ENCODE results near the gene MOSMO. TPM values are rescaled to one million over a fixed set of nuclear protein-coding genes. Genes with fewer than 3 reads are reported as not detected.

Gene MOSMO
- total and polyA plus RNA-seq, 2 of the 4 experiments (the other 2 are of a cell fraction): 10.5 to 16.0 TPM

GRCh38 chr16:21987498-21987897 lies 20.4 kb upstream of the MOSMO start:
- intact Hi-C loops (cut with micrococcal nuclease): no loop called here
- Histone ChIP-seq H3K27me3 (ENCODE audit: control insufficient read depth, insufficient read depth, low read length) (no peaks in the 10 kb centered on the region), H2AK5ac (ENCODE audit: low read depth, low read length) (no peak overlapping the region), H3K23ac (ENCODE audit: low read depth, low read length) (no peak overlapping the region), H2AK9ac (replicated peaks; ENCODE audit: low read depth, low read length, poor library complexity) (no peak overlapping the region), H2BK5ac (ENCODE audit: low read depth, low read length, poor library complexity, severe bottlenecking) (no peak overlapping the region), H3K79me1 (ENCODE audit: low read depth in 1 of 2, low read length in 2 of 2) (no peaks in the 10 kb centered on the region), H2AFZ (replicated peaks; ENCODE audit: low read length, poor library complexity) (no peak overlapping the region), H4K5ac (ENCODE audit: low read depth, low read length) (no peak overlapping the region), H3K14ac (replicated peaks; ENCODE audit: low read depth, low read length) (no peak overlapping the region), H2BK120ac (ENCODE audit: low read depth, low read length) (no peak overlapping the region), H4K20me1 (ENCODE audit: insufficient read depth, low read length) (no peaks in the 10 kb centered on the region), H3K18ac (ENCODE audit: low read depth, low read length) (no peak overlapping the region), H3K4me2 (ENCODE audit: low read depth, low read length) (no peak overlapping the region), H3K9me1 (ENCODE audit: insufficient read depth, low read length) (no peaks in the 10 kb centered on the region), H3K9me3 (ENCODE audit: control insufficient read depth, insufficient read depth, low read length) (no peaks in the 10 kb centered on the region), H2BK20ac (ENCODE audit: low read depth, low read length) (no peak overlapping the region), H2BK15ac (ENCODE audit: low read depth, low read length) (no peak overlapping the region), H3K4ac (ENCODE audit: low read depth, low read length) (no peak overlapping the region), H3K27ac (ENCODE audit: insufficient read depth, low read length) (no peak overlapping the region), H4K91ac (ENCODE audit: insufficient read depth, low read depth, low read length) (no peak overlapping the region), H3K4me1 (ENCODE audit: control insufficient read depth, insufficient read depth, low read length) (no peaks in the 10 kb centered on the region), H4K8ac (ENCODE audit: low read depth in 2 of 2, low read length in 2 of 2) (no peak overlapping the region), H3K56ac (ENCODE audit: extremely low read depth, insufficient read depth, low read length) (no peak overlapping the region), H3K9ac (ENCODE audit: low read depth, low read length) (no peak overlapping the region), H3K36me3 (ENCODE audit: control insufficient read depth, insufficient read depth, low read length) (peaks cover 8% of the 10 kb centered on the region), H3K4me3 (ENCODE audit: insufficient read depth, low read depth, low read length) (no peak overlapping the region)
- ChIA-PET POLR2A (ENCODE audit: unreplicated experiment) (no interaction called here), CTCF (interaction anchor here (1.0 kb wide), 1 partner anchor 90 kb away, joined by 3 read pairs; no protein-coding TSS in a partner anchor)
- WGBS, 2 experiments (ENCODE audit: extremely low coverage in 2 of 2, insufficient read length in 1 of 2): 100% methylated on average over 1 of the region's 2 CpGs; no CpG with 5 or more reads in 1 of the 2 experiments
- no peak for ATAC-seq (ENCODE audit: low read depth)
- no peak for TF ChIP-seq RAD21 (IDR thresholded peaks at IDR 0.05; ENCODE audit: low read length)
- no peak for TF ChIP-seq ELK1 (IDR thresholded peaks at IDR 0.05; ENCODE audit: borderline replicate concordance, low read depth, low read length)
- no peak for TF ChIP-seq CHD1 (IDR thresholded peaks at IDR 0.05; ENCODE audit: low read depth, low read length)
- no peak for TF ChIP-seq USF2 (IDR thresholded peaks at IDR 0.05; ENCODE audit: low read depth, low read length)
- TF ChIP-seq MAFK (IDR thresholded peaks at IDR 0.05; ENCODE audit: low read depth, low read length): no peak
- no peak for TF ChIP-seq MAZ (IDR thresholded peaks at IDR 0.05; ENCODE audit: borderline replicate concordance, low read depth, low read length)
- no peak for TF ChIP-seq NFE2L2 (IDR thresholded peaks at IDR 0.05; ENCODE audit: low read depth, low read length)
- TF ChIP-seq FOS (IDR thresholded peaks at IDR 0.05; ENCODE audit: low read depth, low read length): no peak
- TF ChIP-seq CTCF (conservative IDR thresholded peaks at IDR 0.05; ENCODE audit: low read depth, low read length): no peak
- TF ChIP-seq POLR2A (IDR thresholded peaks at IDR 0.05; ENCODE audit: low read depth, low read length): no peak
- no peak for TF ChIP-seq RFX5 (IDR thresholded peaks at IDR 0.05; ENCODE audit: low read depth, low read length)
- no peak for TF ChIP-seq RCOR1 (IDR thresholded peaks at IDR 0.05; ENCODE audit: insufficient replicate concordance, low read length)
- no peak for TF ChIP-seq MXI1 (IDR thresholded peaks at IDR 0.05; ENCODE audit: borderline replicate concordance, low read depth, low read length)
- TF ChIP-seq BHLHE40 (IDR thresholded peaks at IDR 0.05; ENCODE audit: low read depth, low read length): no peak
- TF ChIP-seq CEBPB (IDR thresholded peaks at IDR 0.05; ENCODE audit: low read depth, low read length): no peak
- TF ChIP-seq SMC3 (IDR thresholded peaks at IDR 0.05; ENCODE audit: low read depth, low read length): no peak
- dilution Hi-C loops (cut with HindIII; ENCODE audit: low sequenced_read_pairs, unreplicated experiment): no loop called here
- no peak for DNase-seq
- no TSS peak for BruUV-seq (replicated peaks)
- in situ Hi-C loops (cut with MboI; ENCODE audit: low sequenced_read_pairs): no loop called here
